ENCODE data around the gene CHMP1B. TPM values are rescaled to one million over a fixed set of nuclear protein-coding genes. Genes with fewer than 3 reads are reported as not detected.

CHMP1B gene
- total RNA-seq, 1 experiment from 2014 or later, result 39.7 TPM

GRCh38 chr18:11868230-11868629 is 17.0 kb downstream of the CHMP1B start:
- Mint-ChIP-seq H3K36me3 (ENCODE audit: insufficient read depth, unreplicated experiment) (no peaks in the 10 kb centered on the region), H3K4me1 (ENCODE audit: insufficient read depth, unreplicated experiment) (no peaks in the 10 kb centered on the region), H3K27me3 (ENCODE audit: insufficient read depth, unreplicated experiment) (no peaks in the 10 kb centered on the region), H3K27ac (ENCODE audit: low read depth, unreplicated experiment) (no peak overlapping the region), H3K4me3 (ENCODE audit: unreplicated experiment) (no peak overlapping the region), H3K9me3 (ENCODE audit: unreplicated experiment) (no peaks in the 10 kb centered on the region)
- ChIA-PET POLR2A (interaction anchor here (0.7 kb wide), 1 partner anchor 107 kb away, joined by 3 read pairs; no protein-coding TSS in a partner anchor), CTCF (interaction anchor here (0.6 to 1.5 kb wide), 3 partner anchors 135 to 820 kb away, joined by 3 to 8 read pairs (median 3); no protein-coding TSS in a partner anchor)
- no peak for DNase-seq (ENCODE audit: unreplicated experiment)
- no peak for TF ChIP-seq CTCF (IDR thresholded peaks at IDR 0.05; ENCODE audit: unreplicated experiment)
- no TSS peak for BruUV-seq (replicated peaks)
- intact Hi-C loops (cut with micrococcal nuclease), result no loop called here

GRCh38 chr18:11871501-11871900 is 20.3 kb downstream of the CHMP1B start:
- TF ChIP-seq CTCF (IDR thresholded peaks at IDR 0.05; ENCODE audit: unreplicated experiment), result no peak
- BruUV-seq (replicated peaks), result no TSS peak
- no peaks in the 10 kb centered on the region for H3K36me3 Mint-ChIP-seq (ENCODE audit: insufficient read depth, unreplicated experiment)
- ChIA-PET CTCF (interaction anchor here (0.6 to 5.0 kb wide), 8 partner anchors 10 to 1919 kb away, joined by 3 to 39 read pairs (median 4); no protein-coding TSS in a partner anchor), POLR2A (interaction anchor here (0.6 to 2.4 kb wide), 5 partner anchors 11 to 80 kb away, joined by 3 to 14 read pairs (median 3); partner anchors contain the start of gene CHMP1B)
- H3K27ac Mint-ChIP-seq (ENCODE audit: low read depth, unreplicated experiment), result no peak overlapping the region
- no peak for DNase-seq (ENCODE audit: unreplicated experiment)
- no peaks in the 10 kb centered on the region for H3K4me1 Mint-ChIP-seq (ENCODE audit: insufficient read depth, unreplicated experiment)
- H3K27me3 Mint-ChIP-seq (ENCODE audit: insufficient read depth, unreplicated experiment), result no peaks in the 10 kb centered on the region
- no peaks in the 10 kb centered on the region for H3K9me3 Mint-ChIP-seq (ENCODE audit: unreplicated experiment)
- H3K4me3 Mint-ChIP-seq (ENCODE audit: unreplicated experiment), result no peak overlapping the region
- intact Hi-C loops (cut with micrococcal nuclease), result loop anchor here (5.0 kb wide), 1 partner anchor 214 kb away; no protein-coding TSS in a partner anchor

GRCh38 chr18:11872479-11873136 is 21.4 kb downstream of the CHMP1B start:
- Mint-ChIP-seq H3K36me3 (ENCODE audit: insufficient read depth, unreplicated experiment) (peaks cover 7% of the 10 kb centered on the region), H3K27me3 (ENCODE audit: insufficient read depth, unreplicated experiment) (no peaks in the 10 kb centered on the region), H3K4me1 (ENCODE audit: insufficient read depth, unreplicated experiment) (no peaks in the 10 kb centered on the region), H3K4me3 (ENCODE audit: unreplicated experiment) (no peak overlapping the region), H3K9me3 (ENCODE audit: unreplicated experiment) (no peaks in the 10 kb centered on the region), H3K27ac (ENCODE audit: low read depth, unreplicated experiment) (no peak overlapping the region)
- DNase-seq (ENCODE audit: unreplicated experiment), result peak; percentile 73
- intact Hi-C loops (cut with micrococcal nuclease), result loop anchor here (1.0 to 5.0 kb wide), 2 partner anchors 139 to 215 kb away; no protein-coding TSS in a partner anchor
- no TSS peak for BruUV-seq (replicated peaks)
- peak; percentile 62 for TF ChIP-seq CTCF (IDR thresholded peaks at IDR 0.05; ENCODE audit: unreplicated experiment)
- ChIA-PET CTCF (interaction anchor here (0.6 to 5.0 kb wide), 7 partner anchors 9 to 369 kb away, joined by 3 to 39 read pairs (median 4); no protein-coding TSS in a partner anchor), POLR2A (interaction anchor here (0.6 to 2.4 kb wide), 4 partner anchors 10 to 165 kb away, joined by 3 to 14 read pairs (median 3); partner anchors contain the start of gene CHMP1B)

GRCh38 chr18:11873670-11874340 is 22.6 kb downstream of the CHMP1B start:
- Mint-ChIP-seq H3K27ac (ENCODE audit: low read depth, unreplicated experiment) (no peak overlapping the region), H3K9me3 (ENCODE audit: unreplicated experiment) (no peaks in the 10 kb centered on the region), H3K4me3 (ENCODE audit: unreplicated experiment) (no peak overlapping the region), H3K36me3 (ENCODE audit: insufficient read depth, unreplicated experiment) (peaks cover 7% of the 10 kb centered on the region), H3K27me3 (ENCODE audit: insufficient read depth, unreplicated experiment) (no peaks in the 10 kb centered on the region), H3K4me1 (ENCODE audit: insufficient read depth, unreplicated experiment) (no peaks in the 10 kb centered on the region)
- POLR2A ChIA-PET, result no interaction called here
- no peak for DNase-seq (ENCODE audit: unreplicated experiment)
- CTCF ChIA-PET, result interaction anchor here (0.8 to 5.0 kb wide), 3 partner anchors 8 to 218 kb away, joined by 3 to 39 read pairs (median 3); no protein-coding TSS in a partner anchor
- intact Hi-C loops (cut with micrococcal nuclease), result loop anchor here (5.0 kb wide), 1 partner anchor 217 kb away; no protein-coding TSS in a partner anchor
- no TSS peak for BruUV-seq (replicated peaks)
- no peak for TF ChIP-seq CTCF (IDR thresholded peaks at IDR 0.05; ENCODE audit: unreplicated experiment)

Data from MCF 10A (cell line).